Measurements from ENCODE around the gene SKA2. TPM values are rescaled to one million over a fixed set of nuclear protein-coding genes. Genes with fewer than 3 reads are reported as not detected.
"Not testable (repeated sequence)": the region's sequence is repeated elsewhere in the genome, so short reads cannot be mapped to it uniquely, and the experiment has no call there.

Gene SKA2
- total RNA-seq, 1 experiment from 2014 or later: 42.0 TPM

- not testable (repeated sequence) for DNase-seq; H2AFZ ChIP-seq (ENCODE audit: low read length); H3K4me1 ChIP-seq (ENCODE audit: low read length); H3K9me2 ChIP-seq (replicated peaks; ENCODE audit: insufficient read depth, low read length); H3K27me3 ChIP-seq (ENCODE audit: low read length); H3K4me3 ChIP-seq (ENCODE audit: low read length); H3K27ac ChIP-seq (ENCODE audit: low read length); H3K9ac ChIP-seq (ENCODE audit: low read length); H3K9me3 ChIP-seq (ENCODE audit: low read length); H3K4me2 ChIP-seq (ENCODE audit: low read depth, low read length, poor library complexity, severe bottlenecking); H4K20me1 ChIP-seq (ENCODE audit: insufficient read depth, low read depth, low read length)
- peaks cover 22% of the 10 kb centered on the region; the same call in 1 of the 2 replicates for H3K36me3 ChIP-seq (ENCODE audit: insufficient read depth, low read length)
- peaks cover 77% of the 10 kb centered on the region for H3K79me2 ChIP-seq (ENCODE audit: low read length)
Measured at GRCh38 chr17:59090593-59090992, 64.4 kb downstream of the SKA2 start.

GRCh38 chr17:59084154-59084553 is 70.8 kb downstream of the SKA2 start:
- peaks cover 59% of the 10 kb centered on the region for H3K79me2 ChIP-seq (ENCODE audit: low read length)

GRCh38 chr17:59074494-59074893 is 80.5 kb downstream of the SKA2 start:
- Histone ChIP-seq H3K4me1 (ENCODE audit: low read length) (no peaks in the 10 kb centered on the region), H4K20me1 (ENCODE audit: insufficient read depth, low read depth, low read length) (no peaks in the 10 kb centered on the region), H3K9me2 (replicated peaks; ENCODE audit: insufficient read depth, low read length) (no peaks in the 10 kb centered on the region), H3K27me3 (ENCODE audit: low read length) (no peaks in the 10 kb centered on the region), H3K27ac (ENCODE audit: low read length) (no peak overlapping the region), H2AFZ (ENCODE audit: low read length) (no peak overlapping the region), H3K4me2 (ENCODE audit: low read depth, low read length, poor library complexity, severe bottlenecking) (no peak overlapping the region), H3K4me3 (ENCODE audit: low read length) (no peak overlapping the region), H3K9me3 (ENCODE audit: low read length) (no peaks in the 10 kb centered on the region), H3K9ac (ENCODE audit: low read length) (no peak overlapping the region), H3K36me3 (ENCODE audit: insufficient read depth, low read length) (peaks cover 57% of the 10 kb centered on the region), H3K79me2 (ENCODE audit: low read length) (peaks cover 15% of the 10 kb centered on the region; the same call in 1 of the 2 replicates)
- no peak for DNase-seq

More at GRCh38 chr17:59084154-59084553, 70.8 kb downstream of the SKA2 start:
- Histone ChIP-seq H3K4me1 (ENCODE audit: low read length) (no peaks in the 10 kb centered on the region), H3K9me3 (ENCODE audit: low read length) (no peaks in the 10 kb centered on the region), H3K27me3 (ENCODE audit: low read length) (no peaks in the 10 kb centered on the region), H3K9ac (ENCODE audit: low read length) (no peak overlapping the region), H3K4me3 (ENCODE audit: low read length) (no peak overlapping the region), H3K27ac (ENCODE audit: low read length) (no peak overlapping the region), H2AFZ (ENCODE audit: low read length) (no peak overlapping the region), H3K9me2 (replicated peaks; ENCODE audit: insufficient read depth, low read length) (no peaks in the 10 kb centered on the region), H3K4me2 (ENCODE audit: low read depth, low read length, poor library complexity, severe bottlenecking) (no peak overlapping the region), H4K20me1 (ENCODE audit: insufficient read depth, low read depth, low read length) (no peaks in the 10 kb centered on the region), H3K36me3 (ENCODE audit: insufficient read depth, low read length) (peaks cover 38% of the 10 kb centered on the region)
- DNase-seq: no peak

GRCh38 chr17:59073972-59074371 is 81.0 kb downstream of the SKA2 start:
- no peak overlapping the region for H2AFZ ChIP-seq (ENCODE audit: low read length)
- no peak for DNase-seq

GRCh38 chr17:59069856-59070255 is 85.1 kb downstream of the SKA2 start:
- H3K4me3 ChIP-seq (ENCODE audit: low read length): no peak overlapping the region
- H3K9me3 ChIP-seq (ENCODE audit: low read length): no peaks in the 10 kb centered on the region
- H4K20me1 ChIP-seq (ENCODE audit: insufficient read depth, low read depth, low read length): no peaks in the 10 kb centered on the region
- no peak for DNase-seq
- H3K27me3 ChIP-seq (ENCODE audit: low read length): no peaks in the 10 kb centered on the region
- H3K4me2 ChIP-seq (ENCODE audit: low read depth, low read length, poor library complexity, severe bottlenecking): no peak overlapping the region
- H3K79me2 ChIP-seq (ENCODE audit: low read length): peaks cover 30% of the 10 kb centered on the region
- no peaks in the 10 kb centered on the region for H3K9me2 ChIP-seq (replicated peaks; ENCODE audit: insufficient read depth, low read length)
- peaks cover 54% of the 10 kb centered on the region for H3K36me3 ChIP-seq (ENCODE audit: insufficient read depth, low read length)
- H3K27ac ChIP-seq (ENCODE audit: low read length): no peak overlapping the region
- H3K4me1 ChIP-seq (ENCODE audit: low read length): no peaks in the 10 kb centered on the region
- H2AFZ ChIP-seq (ENCODE audit: low read length): no peak overlapping the region
- H3K9ac ChIP-seq (ENCODE audit: low read length): no peak overlapping the region

More at GRCh38 chr17:59073972-59074371, 81.0 kb downstream of the SKA2 start:
- Histone ChIP-seq H3K9me2 (replicated peaks; ENCODE audit: insufficient read depth, low read length) (no peaks in the 10 kb centered on the region), H3K4me3 (ENCODE audit: low read length) (no peak overlapping the region), H3K79me2 (ENCODE audit: low read length) (peaks cover 13% of the 10 kb centered on the region; the same call in 1 of the 2 replicates), H3K36me3 (ENCODE audit: insufficient read depth, low read length) (peaks cover 54% of the 10 kb centered on the region; the same call in 1 of the 2 replicates), H3K27me3 (ENCODE audit: low read length) (no peaks in the 10 kb centered on the region), H3K4me2 (ENCODE audit: low read depth, low read length, poor library complexity, severe bottlenecking) (no peak overlapping the region), H3K4me1 (ENCODE audit: low read length) (no peaks in the 10 kb centered on the region), H4K20me1 (ENCODE audit: insufficient read depth, low read depth, low read length) (no peaks in the 10 kb centered on the region), H3K9me3 (ENCODE audit: low read length) (no peaks in the 10 kb centered on the region), H3K9ac (ENCODE audit: low read length) (no peak overlapping the region), H3K27ac (ENCODE audit: low read length) (no peak overlapping the region)

GRCh38 chr17:59067756-59068155 is 87.2 kb downstream of the SKA2 start:
- no peak overlapping the region for H2AFZ ChIP-seq (ENCODE audit: low read length)
- DNase-seq: no peak
- no peak overlapping the region for H3K9ac ChIP-seq (ENCODE audit: low read length)
- H3K4me3 ChIP-seq (ENCODE audit: low read length): no peak overlapping the region
- H3K27ac ChIP-seq (ENCODE audit: low read length): no peak overlapping the region
- peaks cover 44% of the 10 kb centered on the region for H3K36me3 ChIP-seq (ENCODE audit: insufficient read depth, low read length)
- H3K79me2 ChIP-seq (ENCODE audit: low read length): peaks cover 34% of the 10 kb centered on the region
- no peaks in the 10 kb centered on the region for H3K4me1 ChIP-seq (ENCODE audit: low read length)
- H3K4me2 ChIP-seq (ENCODE audit: low read depth, low read length, poor library complexity, severe bottlenecking): no peak overlapping the region
- no peaks in the 10 kb centered on the region for H3K9me3 ChIP-seq (ENCODE audit: low read length)
- no peaks in the 10 kb centered on the region for H3K9me2 ChIP-seq (replicated peaks; ENCODE audit: insufficient read depth, low read length)
- H3K27me3 ChIP-seq (ENCODE audit: low read length): no peaks in the 10 kb centered on the region
- no peaks in the 10 kb centered on the region for H4K20me1 ChIP-seq (ENCODE audit: insufficient read depth, low read depth, low read length)

- H3K4me1 ChIP-seq (ENCODE audit: low read length): no peaks in the 10 kb centered on the region
- H3K27ac ChIP-seq (ENCODE audit: low read length): no peak overlapping the region
- no peaks in the 10 kb centered on the region for H4K20me1 ChIP-seq (ENCODE audit: insufficient read depth, low read depth, low read length)
- H3K27me3 ChIP-seq (ENCODE audit: low read length): no peaks in the 10 kb centered on the region
- H2AFZ ChIP-seq (ENCODE audit: low read length): no peak overlapping the region
- no peak overlapping the region for H3K4me3 ChIP-seq (ENCODE audit: low read length)
- H3K79me2 ChIP-seq (ENCODE audit: low read length): peaks cover 34% of the 10 kb centered on the region
- H3K9me2 ChIP-seq (replicated peaks; ENCODE audit: insufficient read depth, low read length): no peaks in the 10 kb centered on the region
- H3K4me2 ChIP-seq (ENCODE audit: low read depth, low read length, poor library complexity, severe bottlenecking): no peak overlapping the region
- DNase-seq: no peak
- H3K36me3 ChIP-seq (ENCODE audit: insufficient read depth, low read length): peaks cover 47% of the 10 kb centered on the region
- H3K9me3 ChIP-seq (ENCODE audit: low read length): no peaks in the 10 kb centered on the region
- no peak overlapping the region for H3K9ac ChIP-seq (ENCODE audit: low read length)
Measured at GRCh38 chr17:59067340-59067739, 87.6 kb downstream of the SKA2 start.

- Histone ChIP-seq H2AFZ (ENCODE audit: low read length) (no peak overlapping the region), H3K79me2 (ENCODE audit: low read length) (peaks cover 27% of the 10 kb centered on the region), H3K4me1 (ENCODE audit: low read length) (no peaks in the 10 kb centered on the region), H3K27ac (ENCODE audit: low read length) (no peak overlapping the region), H4K20me1 (ENCODE audit: insufficient read depth, low read depth, low read length) (no peaks in the 10 kb centered on the region), H3K36me3 (ENCODE audit: insufficient read depth, low read length) (peaks cover 42% of the 10 kb centered on the region), H3K4me2 (ENCODE audit: low read depth, low read length, poor library complexity, severe bottlenecking) (no peak overlapping the region), H3K9me3 (ENCODE audit: low read length) (no peaks in the 10 kb centered on the region), H3K9me2 (replicated peaks; ENCODE audit: insufficient read depth, low read length) (no peaks in the 10 kb centered on the region), H3K27me3 (ENCODE audit: low read length) (no peaks in the 10 kb centered on the region), H3K4me3 (ENCODE audit: low read length) (no peak overlapping the region), H3K9ac (ENCODE audit: low read length) (no peak overlapping the region)
- no peak for DNase-seq
Measured at GRCh38 chr17:59062509-59062908, 92.5 kb downstream of the SKA2 start.
